Mesendoderm (in vitro differentiated cells): ENCODE data around the gene CGB8.
"Not testable (repeated sequence)": the region's sequence is repeated elsewhere in the genome, so short reads cannot be mapped to it uniquely, and the experiment has no call there.

Source experiments
- DNase-seq: peaks from one replicate; pipeline ENCODE4 v3.0.0; 2013
- H2AK5ac ChIP-seq: 2 replicates; pipeline ENCODE4 v1.6.1; 2013; ENCODE audit warnings: low read length, inconsistent platforms
- H2BK120ac ChIP-seq: 2 replicates; pipeline ENCODE4 v1.6.1; 2013; ENCODE audit warnings: low read depth, mild to moderate bottlenecking, low read length, moderate library complexity, mixed read lengths
- H2BK15ac ChIP-seq: replicated peaks from 2 replicates; pipeline ENCODE4 v1.6.1; 2013; ENCODE audit warnings: low read depth, mild to moderate bottlenecking, moderate library complexity
- H2BK5ac ChIP-seq: 2 replicates; pipeline ENCODE4 v1.6.1; 2013; ENCODE audit warnings: low read length, inconsistent platforms
- H3K18ac ChIP-seq: 2 replicates; pipeline ENCODE4 v1.6.1; 2013; ENCODE audit warnings: mild to moderate bottlenecking, low read length, mixed read lengths
- H3K23ac ChIP-seq: one replicate; pipeline ENCODE4 v1.6.1; 2013; ENCODE audit warnings: low read length
- H3K27ac ChIP-seq: 2 replicates; pipeline ENCODE4 v1.5.1; 2013; ENCODE audit warnings: low read depth, mild to moderate bottlenecking, inconsistent platforms, low read length, moderate library complexity
- H3K27me3 ChIP-seq: 2 replicates; pipeline ENCODE4 v1.6.1; 2013; ENCODE audit warnings: low read length, control low read depth, mild to moderate bottlenecking, inconsistent platforms; ENCODE audit not compliant: insufficient read depth, poor library complexity
- H3K36me3 ChIP-seq: 2 replicates; pipeline ENCODE4 v1.6.1; 2013; ENCODE audit warnings: low read length, inconsistent platforms; ENCODE audit not compliant: control insufficient read depth, insufficient read depth
- H3K4ac ChIP-seq: one replicate; pipeline ENCODE4 v1.6.1; 2013; ENCODE audit warnings: low read depth, mild to moderate bottlenecking, low read length, moderate library complexity
- H3K4me1 ChIP-seq: 2 replicates; pipeline ENCODE4 v1.6.1; 2013; ENCODE audit warnings: low read depth, low read length, inconsistent platforms; ENCODE audit not compliant: control insufficient read depth
- H3K4me2 ChIP-seq: 2 replicates; pipeline ENCODE4 v1.6.1; 2013; ENCODE audit warnings: low read length
- H3K4me3 ChIP-seq: 2 replicates; pipeline ENCODE4 v1.5.1; 2013; ENCODE audit warnings: mild to moderate bottlenecking, low read length
- H3K56ac ChIP-seq: one replicate; pipeline ENCODE4 v1.6.1; 2013; ENCODE audit warnings: low read length
- H3K79me1 ChIP-seq: 2 replicates; pipeline ENCODE4 v1.6.1; 2013; ENCODE audit warnings: low read length, inconsistent platforms
- H3K79me2 ChIP-seq: 2 replicates; pipeline ENCODE4 v1.6.1; 2013; ENCODE audit warnings: mild to moderate bottlenecking, low read length; ENCODE audit not compliant: control insufficient read depth, insufficient read depth
- H3K9ac ChIP-seq: 2 replicates; pipeline ENCODE4 v1.6.1; 2013; ENCODE audit warnings: low read length, inconsistent platforms
- H4K5ac ChIP-seq: one replicate; pipeline ENCODE4 v1.6.1; 2013; ENCODE audit warnings: low read length
- H4K8ac ChIP-seq: one replicate; pipeline ENCODE4 v1.6.1; 2013; ENCODE audit warnings: low read depth, mild to moderate bottlenecking, control low read depth, low read length, moderate library complexity
- WGBS: extraction: QIAGEN DNeasy Blood & Tissue Kit; methylation state at CpG from one replicate; pipeline ENCODE4 v1.1.7; 2013; ENCODE audit warnings: low lambda C conversion rate, missing lambda C conversion rate; ENCODE audit not compliant: insufficient coverage; ENCODE audit errors: extremely low coverage; 5-methylcytosine and 5-hydroxymethylcytosine counted together

Gene CGB8

GRCh38 chr19:49056902-49057596, 8.1 kb upstream of the CGB8 start:
- not testable (repeated sequence) for H2BK120ac ChIP-seq, H3K79me2 ChIP-seq, DNase-seq, H3K27me3 ChIP-seq, H3K4me1 ChIP-seq, H3K36me3 ChIP-seq, H3K23ac ChIP-seq, H3K18ac ChIP-seq, H2BK15ac ChIP-seq, H4K8ac ChIP-seq, H2AK5ac ChIP-seq, H3K4ac ChIP-seq, H4K5ac ChIP-seq, H3K4me3 ChIP-seq, H3K79me1 ChIP-seq, H3K27ac ChIP-seq, H2BK5ac ChIP-seq
- no CpG with 5 or more reads among the region's 34 CpGs for WGBS
- peak overlapping the region; percentile 84 for H3K56ac ChIP-seq
- peak overlapping the region; percentile 65 for H3K9ac ChIP-seq
- peak overlapping the region; percentile 13 for H3K4me2 ChIP-seq

GRCh38 chr19:49056101-49056901, 7.4 kb upstream of the CGB8 start:
- no CpG with 5 or more reads among the region's 63 CpGs for WGBS
- Histone ChIP-seq H3K79me1 (no peaks in the 10 kb centered on the region), H3K27me3 (peaks cover 2% of the 10 kb centered on the region), H3K9ac (peak overlapping the region; percentile 65), H3K56ac (peak overlapping the region; percentile 84), H2AK5ac (no peak overlapping the region), H3K4me2 (peak overlapping the region; percentile 84), H3K36me3 (no peaks in the 10 kb centered on the region), H3K18ac (no peak overlapping the region), H3K23ac (no peak overlapping the region), H3K4me1 (no peaks in the 10 kb centered on the region), H3K79me2 (no peaks in the 10 kb centered on the region), H2BK120ac (no peak overlapping the region), H2BK15ac (no peak overlapping the region), H4K5ac (no peak overlapping the region), H3K27ac (no peak overlapping the region), H3K4ac (no peak overlapping the region), H2BK5ac (no peak overlapping the region), H4K8ac (no peak overlapping the region), H3K4me3 (no peak overlapping the region)
- peak; percentile 66 for DNase-seq

GRCh38 chr19:49050376-49051033, 1.6 kb upstream of the CGB8 start:
- not testable (repeated sequence) for H3K4me3 ChIP-seq, H3K36me3 ChIP-seq, H3K79me2 ChIP-seq, H2AK5ac ChIP-seq, H2BK5ac ChIP-seq, H3K27ac ChIP-seq, H2BK120ac ChIP-seq, H3K56ac ChIP-seq, H4K8ac ChIP-seq, H2BK15ac ChIP-seq, H4K5ac ChIP-seq, H3K4ac ChIP-seq, H3K23ac ChIP-seq, H3K4me1 ChIP-seq, H3K9ac ChIP-seq, H3K4me2 ChIP-seq, H3K79me1 ChIP-seq, H3K18ac ChIP-seq, H3K27me3 ChIP-seq
- no CpG with 5 or more reads among the region's 24 CpGs for WGBS
- peak; percentile 51 for DNase-seq

GRCh38 chr19:49049834-49050233, 923 bp upstream of the CGB8 start:
- not testable (repeated sequence) for H2AK5ac ChIP-seq, H3K4ac ChIP-seq, H3K18ac ChIP-seq, DNase-seq, H3K56ac ChIP-seq, H3K4me2 ChIP-seq, H3K4me1 ChIP-seq, H3K36me3 ChIP-seq, H2BK5ac ChIP-seq, H3K27ac ChIP-seq, H3K9ac ChIP-seq, H3K79me2 ChIP-seq, H3K79me1 ChIP-seq, H4K8ac ChIP-seq, H4K5ac ChIP-seq, H2BK15ac ChIP-seq, H2BK120ac ChIP-seq, H3K4me3 ChIP-seq, H3K27me3 ChIP-seq, H3K23ac ChIP-seq
- no CpG with 5 or more reads among the region's 4 CpGs for WGBS

GRCh38 chr19:49043548-49043947, 5.4 kb downstream of the CGB8 start, which contains the start of gene CGB5:
Gene CGB5 (plus strand): TSS chr19:49043848. CDS start chr19:49044210, 362 bp downstream.
- not testable (repeated sequence) for H3K18ac ChIP-seq, H3K4ac ChIP-seq, H4K5ac ChIP-seq, H3K79me2 ChIP-seq, H3K4me3 ChIP-seq, H4K8ac ChIP-seq, H2BK5ac ChIP-seq, H2BK120ac ChIP-seq, H2AK5ac ChIP-seq, H3K4me2 ChIP-seq, H3K9ac ChIP-seq, H3K23ac ChIP-seq, H3K36me3 ChIP-seq, H3K79me1 ChIP-seq, H3K4me1 ChIP-seq, H3K56ac ChIP-seq, H2BK15ac ChIP-seq, H3K27me3 ChIP-seq, DNase-seq, H3K27ac ChIP-seq
- WGBS, result no CpG with 5 or more reads among the region's 15 CpGs
